ENCODE results near the gene ALMS1.

GRCh38 chr2:73356097-73356496 is 29.5 kb upstream of the ALMS1 start:
- TF ChIP-seq, protein P1, sequence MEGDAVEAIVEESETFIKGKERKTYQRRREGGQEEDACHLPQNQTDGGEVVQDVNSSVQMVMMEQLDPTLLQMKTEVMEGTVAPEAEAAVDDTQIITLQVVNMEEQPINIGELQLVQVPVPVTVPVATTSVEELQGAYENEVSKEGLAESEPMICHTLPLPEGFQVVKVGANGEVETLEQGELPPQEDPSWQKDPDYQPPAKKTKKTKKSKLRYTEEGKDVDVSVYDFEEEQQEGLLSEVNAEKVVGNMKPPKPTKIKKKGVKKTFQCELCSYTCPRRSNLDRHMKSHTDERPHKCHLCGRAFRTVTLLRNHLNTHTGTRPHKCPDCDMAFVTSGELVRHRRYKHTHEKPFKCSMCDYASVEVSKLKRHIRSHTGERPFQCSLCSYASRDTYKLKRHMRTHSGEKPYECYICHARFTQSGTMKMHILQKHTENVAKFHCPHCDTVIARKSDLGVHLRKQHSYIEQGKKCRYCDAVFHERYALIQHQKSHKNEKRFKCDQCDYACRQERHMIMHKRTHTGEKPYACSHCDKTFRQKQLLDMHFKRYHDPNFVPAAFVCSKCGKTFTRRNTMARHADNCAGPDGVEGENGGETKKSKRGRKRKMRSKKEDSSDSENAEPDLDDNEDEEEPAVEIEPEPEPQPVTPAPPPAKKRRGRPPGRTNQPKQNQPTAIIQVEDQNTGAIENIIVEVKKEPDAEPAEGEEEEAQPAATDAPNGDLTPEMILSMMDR (optimal IDR thresholded peaks at IDR 0.05 in 1 of 3, IDR thresholded peaks at IDR 0.05 in 1 of 3, conservative IDR thresholded peaks at IDR 0.05 in 1 of 3; ENCODE audit: extremely low read depth in 1 of 3, insufficient read depth in 2 of 3, low read length in 3 of 3) = no peak
- no peak for TF ChIP-seq EZH2 (IDR thresholded peaks at IDR 0.05; ENCODE audit: low read length)

All from keratinocyte (primary cell).